OCI-LY3 (cell line): ENCODE results near the gene TMEM132A.

Experiments
- EZH2phosphoT487 ChIP-seq: fragments of 200-600 bp; shearing (Covaris generic); IDR thresholded peaks from 2 replicates; pipeline ENCODE4 v1.6.1; 2018; ENCODE audit warnings: antibody characterized with exemption, mixed run types, low read depth
- TF ChIP-seq, protein P1 (sequence below): fragments of 200-600, 300-600 bp; sonication (generic); IDR thresholded peaks from 2 replicates; pipeline ENCODE4 v1.5.1; 2014; ENCODE audit warnings: antibody characterized with exemption, low read length, low read depth

DNA sequence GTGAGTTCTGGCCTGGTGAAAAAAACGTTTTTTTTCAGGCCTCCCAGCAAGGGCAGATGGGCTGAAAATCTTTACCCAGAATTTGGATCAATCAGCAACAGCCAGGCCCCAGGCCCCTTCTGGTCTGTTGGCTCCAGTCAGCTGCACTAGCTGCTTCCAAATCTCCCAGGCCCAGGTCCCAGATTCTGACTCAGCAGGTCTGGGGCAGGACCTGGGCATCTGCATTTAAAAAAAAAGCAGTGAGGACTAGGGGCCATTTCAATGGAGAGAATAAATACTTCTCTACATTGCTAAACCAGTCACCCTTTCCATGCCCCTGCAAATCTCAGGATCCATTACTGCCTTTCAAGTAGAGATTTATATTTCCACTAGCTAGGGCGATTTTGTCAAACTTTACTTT, 23.4 kb downstream of the TMEM132A start:
- TF ChIP-seq, protein P1, sequence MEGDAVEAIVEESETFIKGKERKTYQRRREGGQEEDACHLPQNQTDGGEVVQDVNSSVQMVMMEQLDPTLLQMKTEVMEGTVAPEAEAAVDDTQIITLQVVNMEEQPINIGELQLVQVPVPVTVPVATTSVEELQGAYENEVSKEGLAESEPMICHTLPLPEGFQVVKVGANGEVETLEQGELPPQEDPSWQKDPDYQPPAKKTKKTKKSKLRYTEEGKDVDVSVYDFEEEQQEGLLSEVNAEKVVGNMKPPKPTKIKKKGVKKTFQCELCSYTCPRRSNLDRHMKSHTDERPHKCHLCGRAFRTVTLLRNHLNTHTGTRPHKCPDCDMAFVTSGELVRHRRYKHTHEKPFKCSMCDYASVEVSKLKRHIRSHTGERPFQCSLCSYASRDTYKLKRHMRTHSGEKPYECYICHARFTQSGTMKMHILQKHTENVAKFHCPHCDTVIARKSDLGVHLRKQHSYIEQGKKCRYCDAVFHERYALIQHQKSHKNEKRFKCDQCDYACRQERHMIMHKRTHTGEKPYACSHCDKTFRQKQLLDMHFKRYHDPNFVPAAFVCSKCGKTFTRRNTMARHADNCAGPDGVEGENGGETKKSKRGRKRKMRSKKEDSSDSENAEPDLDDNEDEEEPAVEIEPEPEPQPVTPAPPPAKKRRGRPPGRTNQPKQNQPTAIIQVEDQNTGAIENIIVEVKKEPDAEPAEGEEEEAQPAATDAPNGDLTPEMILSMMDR, result no peak
- no peak for TF ChIP-seq EZH2phosphoT487
